ENCODE data around the gene ADIRF.
A peak's percentile ranks its signal among the peaks of the same experiment; 100 is the strongest.
"Not testable (repeated sequence)": the region's sequence is repeated elsewhere in the genome, so short reads cannot be mapped to it uniquely, and the experiment has no call there.

The ADIRF gene

GRCh38 chr10:86940076-86940475 lies 28.2 kb upstream of the ADIRF start:
- H3K27me3 ChIP-seq (ENCODE audit: control insufficient read depth in 5 of 5, insufficient read depth in 4 of 5, low read length in 5 of 5); H3K4me3 ChIP-seq (ENCODE audit: low read depth in 1 of 5, low read length in 5 of 5); H3K9me3 ChIP-seq (ENCODE audit: control insufficient read depth in 5 of 5, low read length in 5 of 5); H3K9ac ChIP-seq (ENCODE audit: low read length in 5 of 5); H3K27ac ChIP-seq (ENCODE audit: low read depth, low read length): not testable (repeated sequence)
- peaks cover 6 to 37% (median 32%) of the 10 kb centered on the region in 5 donors for H3K4me1 ChIP-seq (ENCODE audit: control insufficient read depth in 5 of 5, insufficient read depth in 5 of 5, low read length in 5 of 5)
- peaks cover 0 to 66% (median 63%) of the 10 kb centered on the region in 5 donors for H3K36me3 ChIP-seq (ENCODE audit: control insufficient read depth in 5 of 5, insufficient read depth in 5 of 5, low read length in 5 of 5)

- no peaks in the 10 kb centered on the region for H3K27me3 ChIP-seq (ENCODE audit: control insufficient read depth in 5 of 5, insufficient read depth in 4 of 5, low read length in 5 of 5)
- H3K4me1 ChIP-seq (ENCODE audit: control insufficient read depth in 5 of 5, insufficient read depth in 5 of 5, low read length in 5 of 5): peaks cover 10 to 43% (median 38%) of the 10 kb centered on the region in 5 donors
These were observed 27.6 kb upstream of the ADIRF start for GRCh38 chr10:86940677-86941076.

GRCh38 chr10:86941426-86941825 lies 26.9 kb upstream of the ADIRF start:
- H3K36me3 ChIP-seq (ENCODE audit: control insufficient read depth in 5 of 5, insufficient read depth in 5 of 5, low read length in 5 of 5): peaks cover 0 to 66% (median 53%) of the 10 kb centered on the region in 5 donors
- H3K27ac ChIP-seq (ENCODE audit: low read depth, low read length): no peak overlapping the region
- no peak overlapping the region for H3K9ac ChIP-seq (ENCODE audit: low read length in 5 of 5)
- no peaks in the 10 kb centered on the region for H3K27me3 ChIP-seq (ENCODE audit: control insufficient read depth in 5 of 5, insufficient read depth in 4 of 5, low read length in 5 of 5)
- peaks cover 12 to 50% (median 45%) of the 10 kb centered on the region in 5 donors for H3K4me1 ChIP-seq (ENCODE audit: control insufficient read depth in 5 of 5, insufficient read depth in 5 of 5, low read length in 5 of 5)
- H3K4me3 ChIP-seq (ENCODE audit: low read depth in 1 of 5, low read length in 5 of 5): no peak overlapping the region
- H3K9me3 ChIP-seq (ENCODE audit: control insufficient read depth in 5 of 5, low read length in 5 of 5): no peaks in the 10 kb centered on the region

More at GRCh38 chr10:86940677-86941076, 27.6 kb upstream of the ADIRF start:
- Histone ChIP-seq H3K36me3 (ENCODE audit: control insufficient read depth in 5 of 5, insufficient read depth in 5 of 5, low read length in 5 of 5) (peaks cover 0 to 66% (median 60%) of the 10 kb centered on the region in 5 donors), H3K9me3 (ENCODE audit: control insufficient read depth in 5 of 5, low read length in 5 of 5) (no peaks in the 10 kb centered on the region), H3K4me3 (ENCODE audit: low read depth in 1 of 5, low read length in 5 of 5) (no peak overlapping the region), H3K9ac (ENCODE audit: low read length in 5 of 5) (no peak overlapping the region), H3K27ac (ENCODE audit: low read depth, low read length) (no peak overlapping the region)

DNA sequence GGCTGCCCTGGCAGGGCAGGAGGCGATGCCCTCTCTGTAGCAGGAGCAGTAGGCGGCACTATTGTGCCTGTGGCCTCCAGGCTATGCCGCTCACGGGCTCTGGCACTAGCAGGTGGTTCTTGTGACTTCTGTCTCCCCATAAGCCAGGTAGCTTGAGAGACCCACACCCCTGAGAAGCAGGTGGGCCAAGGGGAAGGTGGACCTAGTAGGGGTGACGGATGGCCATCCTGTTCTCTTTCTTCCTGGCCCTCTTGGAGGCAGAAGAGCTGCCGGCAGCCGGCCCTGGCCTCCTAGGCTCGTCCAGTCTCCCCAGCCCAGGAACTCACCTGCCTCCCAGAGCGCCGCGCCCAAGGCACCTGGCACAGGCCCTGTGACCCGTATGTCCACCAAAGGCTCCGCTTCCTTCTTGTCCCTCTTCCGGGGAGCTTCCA lies 26.3 kb upstream of the ADIRF start:
- Histone ChIP-seq H3K27me3 (ENCODE audit: control insufficient read depth in 5 of 5, insufficient read depth in 4 of 5, low read length in 5 of 5) (no peaks in the 10 kb centered on the region), H3K4me3 (ENCODE audit: low read depth in 1 of 5, low read length in 5 of 5) (no peak overlapping the region), H3K36me3 (ENCODE audit: control insufficient read depth in 5 of 5, insufficient read depth in 5 of 5, low read length in 5 of 5) (peaks cover 0 to 64% (median 50%) of the 10 kb centered on the region in 5 donors), H3K9me3 (ENCODE audit: control insufficient read depth in 5 of 5, low read length in 5 of 5) (no peaks in the 10 kb centered on the region), H3K4me1 (ENCODE audit: control insufficient read depth in 5 of 5, insufficient read depth in 5 of 5, low read length in 5 of 5) (peaks cover 12 to 56% (median 47%) of the 10 kb centered on the region in 5 donors), H3K9ac (ENCODE audit: low read length in 5 of 5) (no peak overlapping the region), H3K27ac (ENCODE audit: low read depth, low read length) (no peak overlapping the region)

DNA sequence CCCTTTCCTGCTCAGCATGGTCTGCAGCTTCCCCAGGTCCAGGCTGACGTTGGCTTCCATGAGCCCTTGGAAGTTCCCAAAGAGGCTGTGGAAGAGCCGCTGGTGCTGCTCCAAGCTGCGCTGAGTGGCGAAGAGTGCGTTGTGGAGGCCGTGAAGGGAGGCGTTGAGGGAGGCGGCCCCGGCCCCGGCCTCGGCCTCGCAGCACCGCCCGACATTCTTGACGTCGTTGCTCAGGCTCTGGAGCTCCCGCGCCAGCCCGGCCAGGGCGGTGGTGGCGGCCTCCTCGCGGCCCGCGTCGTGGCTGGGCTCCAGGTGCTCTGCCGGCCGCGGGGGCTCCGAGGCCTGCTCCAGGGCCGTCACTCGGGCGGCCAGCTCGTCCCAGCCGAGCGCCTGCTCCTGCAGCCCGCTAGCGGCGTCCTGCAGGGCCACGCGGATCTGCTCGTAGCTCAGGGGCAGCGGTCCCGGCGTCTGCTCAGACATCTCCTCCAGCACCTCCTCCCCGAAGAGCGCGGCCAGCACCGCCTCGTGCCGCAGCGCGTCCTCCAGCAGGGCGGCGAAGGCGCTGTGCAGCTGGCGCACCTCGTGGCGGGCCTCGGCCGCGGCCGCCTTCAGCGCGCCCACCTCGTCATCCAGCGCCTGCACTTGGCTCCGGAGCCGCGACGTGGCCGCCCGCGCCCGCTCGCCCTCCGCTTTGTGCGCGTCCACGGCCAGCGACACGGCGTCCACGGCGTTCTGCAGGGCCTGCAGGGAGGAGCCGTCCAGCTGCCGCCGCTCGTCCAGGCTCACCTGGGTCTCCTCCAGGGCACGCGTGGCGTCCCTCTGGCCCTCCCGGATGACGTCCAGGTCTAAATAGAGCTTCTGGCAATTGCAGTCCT lies 25.6 kb upstream of the ADIRF start:
- peaks cover 0 to 61% (median 44%) of the 10 kb centered on the region in 5 donors for H3K36me3 ChIP-seq (ENCODE audit: control insufficient read depth in 5 of 5, insufficient read depth in 5 of 5, low read length in 5 of 5)
- no peak overlapping the region for H3K4me3 ChIP-seq (ENCODE audit: low read depth in 1 of 5, low read length in 5 of 5)
- H3K9ac ChIP-seq (ENCODE audit: low read length in 5 of 5): no peak overlapping the region
- H3K4me1 ChIP-seq (ENCODE audit: control insufficient read depth in 5 of 5, insufficient read depth in 5 of 5, low read length in 5 of 5): peaks cover 12 to 57% (median 47%) of the 10 kb centered on the region in 5 donors
- H3K27me3 ChIP-seq (ENCODE audit: control insufficient read depth in 5 of 5, insufficient read depth in 4 of 5, low read length in 5 of 5): no peaks in the 10 kb centered on the region
- H3K27ac ChIP-seq (ENCODE audit: low read depth, low read length): no peak overlapping the region
- H3K9me3 ChIP-seq (ENCODE audit: control insufficient read depth in 5 of 5, low read length in 5 of 5): no peaks in the 10 kb centered on the region

DNA sequence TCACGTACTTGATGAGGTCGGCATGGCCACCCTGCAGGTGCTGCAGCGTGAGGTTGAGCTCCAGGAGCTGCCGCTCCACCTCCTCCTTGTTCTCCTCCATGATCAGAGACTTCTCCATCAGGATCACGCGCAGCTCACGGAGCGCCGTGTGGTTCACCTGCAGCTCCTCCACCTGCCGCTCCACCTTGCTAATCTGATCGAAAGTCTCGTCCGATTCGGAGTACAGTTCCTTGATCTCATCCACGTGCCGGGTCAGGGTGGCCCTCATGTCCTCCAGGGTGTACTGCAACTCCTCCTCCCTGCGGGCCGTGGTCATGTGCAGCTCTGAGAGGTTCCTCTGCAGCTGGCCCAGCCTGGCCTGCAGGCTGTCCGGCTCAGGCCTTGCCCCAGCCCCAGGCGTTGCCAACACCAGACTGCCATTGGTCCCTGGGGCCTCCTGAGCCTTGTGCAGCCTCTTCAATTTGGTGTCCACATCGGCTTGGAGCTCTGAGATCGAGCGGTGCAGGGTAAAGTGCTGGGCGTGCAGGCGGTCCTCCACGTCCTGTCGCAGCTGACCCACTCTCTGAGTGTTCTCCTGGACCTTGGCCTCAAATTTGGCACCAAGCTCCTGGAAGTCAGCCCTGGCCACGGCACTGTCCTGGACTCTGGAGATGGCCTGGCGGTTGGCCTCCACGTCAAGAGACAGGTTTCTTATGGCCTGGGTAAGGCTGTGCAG lies 24.8 kb upstream of the ADIRF start:
- Histone ChIP-seq H3K9me3 (ENCODE audit: control insufficient read depth in 5 of 5, low read length in 5 of 5) (no peaks in the 10 kb centered on the region), H3K4me1 (ENCODE audit: control insufficient read depth in 5 of 5, insufficient read depth in 5 of 5, low read length in 5 of 5) (peaks cover 12 to 57% (median 52%) of the 10 kb centered on the region in 5 donors), H3K27me3 (ENCODE audit: control insufficient read depth in 5 of 5, insufficient read depth in 4 of 5, low read length in 5 of 5) (no peaks in the 10 kb centered on the region), H3K36me3 (ENCODE audit: control insufficient read depth in 5 of 5, insufficient read depth in 5 of 5, low read length in 5 of 5) (peaks cover 0 to 54% (median 36%) of the 10 kb centered on the region in 5 donors), H3K4me3 (ENCODE audit: low read depth in 1 of 5, low read length in 5 of 5) (no peak overlapping the region), H3K27ac (ENCODE audit: low read depth, low read length) (no peak overlapping the region), H3K9ac (ENCODE audit: low read length in 5 of 5) (no peak overlapping the region)

DNA sequence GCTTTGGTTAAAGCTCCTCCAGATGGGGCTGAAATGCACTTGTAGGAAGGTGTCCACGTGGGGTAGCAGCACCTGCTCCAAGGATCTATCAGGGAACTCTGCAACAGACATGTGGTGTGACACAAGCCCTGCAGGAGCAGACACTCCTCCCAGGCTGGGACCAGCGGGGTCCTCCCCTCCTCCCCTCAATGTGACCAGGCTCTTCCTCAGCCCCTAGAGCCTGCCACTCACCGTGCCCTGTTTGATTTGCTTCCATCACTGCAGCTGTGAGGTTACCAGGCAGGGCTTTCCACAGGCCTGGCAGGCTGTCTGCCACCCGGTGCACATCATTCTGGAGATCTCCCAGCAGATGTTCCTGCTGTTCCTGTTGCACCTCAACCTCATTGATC lies 24.3 kb upstream of the ADIRF start:
- H3K36me3 ChIP-seq (ENCODE audit: control insufficient read depth in 5 of 5, insufficient read depth in 5 of 5, low read length in 5 of 5): peaks cover 0 to 52% (median 34%) of the 10 kb centered on the region in 5 donors
- no peak overlapping the region for H3K4me3 ChIP-seq (ENCODE audit: low read depth in 1 of 5, low read length in 5 of 5)
- no peak overlapping the region for H3K9ac ChIP-seq (ENCODE audit: low read length in 5 of 5)
- peak overlapping the region; percentile 75 for H3K27ac ChIP-seq (ENCODE audit: low read depth, low read length)
- no peaks in the 10 kb centered on the region for H3K9me3 ChIP-seq (ENCODE audit: control insufficient read depth in 5 of 5, low read length in 5 of 5)
- no peaks in the 10 kb centered on the region for H3K27me3 ChIP-seq (ENCODE audit: control insufficient read depth in 5 of 5, insufficient read depth in 4 of 5, low read length in 5 of 5)
- H3K4me1 ChIP-seq (ENCODE audit: control insufficient read depth in 5 of 5, insufficient read depth in 5 of 5, low read length in 5 of 5): peaks cover 12 to 57% (median 53%) of the 10 kb centered on the region in 5 donors

GRCh38 chr10:86944471-86944870 lies 23.8 kb upstream of the ADIRF start:
- peak overlapping the region in 1 of 5 donors; percentile 11 for H3K9ac ChIP-seq (ENCODE audit: low read length in 5 of 5)
- H3K4me1 ChIP-seq (ENCODE audit: control insufficient read depth in 5 of 5, insufficient read depth in 5 of 5, low read length in 5 of 5): peaks cover 12 to 57% (median 51%) of the 10 kb centered on the region in 5 donors
- H3K36me3 ChIP-seq (ENCODE audit: control insufficient read depth in 5 of 5, insufficient read depth in 5 of 5, low read length in 5 of 5): peaks cover 0 to 52% (median 34%) of the 10 kb centered on the region in 5 donors
- H3K27me3 ChIP-seq (ENCODE audit: control insufficient read depth in 5 of 5, insufficient read depth in 4 of 5, low read length in 5 of 5): no peaks in the 10 kb centered on the region
- peak overlapping the region; percentile 75 for H3K27ac ChIP-seq (ENCODE audit: low read depth, low read length)
- H3K9me3 ChIP-seq (ENCODE audit: control insufficient read depth in 5 of 5, low read length in 5 of 5): no peaks in the 10 kb centered on the region
- no peak overlapping the region for H3K4me3 ChIP-seq (ENCODE audit: low read depth in 1 of 5, low read length in 5 of 5)

- Histone ChIP-seq H3K9me3 (ENCODE audit: control insufficient read depth in 5 of 5, low read length in 5 of 5) (no peaks in the 10 kb centered on the region), H3K27ac (ENCODE audit: low read depth, low read length) (peak overlapping the region; percentile 75), H3K9ac (ENCODE audit: low read length in 5 of 5) (peak overlapping the region in 1 of 5 donors; percentile 11), H3K4me3 (ENCODE audit: low read depth in 1 of 5, low read length in 5 of 5) (no peak overlapping the region), H3K36me3 (ENCODE audit: control insufficient read depth in 5 of 5, insufficient read depth in 5 of 5, low read length in 5 of 5) (peaks cover 0 to 52% (median 34%) of the 10 kb centered on the region in 5 donors), H3K4me1 (ENCODE audit: control insufficient read depth in 5 of 5, insufficient read depth in 5 of 5, low read length in 5 of 5) (peaks cover 12 to 53% (median 48%) of the 10 kb centered on the region in 5 donors), H3K27me3 (ENCODE audit: control insufficient read depth in 5 of 5, insufficient read depth in 4 of 5, low read length in 5 of 5) (no peaks in the 10 kb centered on the region)
These were observed 23.4 kb upstream of the ADIRF start for GRCh38 chr10:86944907-86945306.

All from subcutaneous abdominal adipose tissue (tissue), 5 donors.